GM12872 (cell line): ENCODE data around the gene RYR1.

Experiments used
- CTCF ChIP-seq: IDR thresholded peaks from 3 replicates; pipeline ENCODE4 v1.5.1; 2011; ENCODE audit warnings: low read depth, mild to moderate bottlenecking, low read length, moderate library complexity; ENCODE audit not compliant: insufficient read depth

The RYR1 gene

GRCh38 chr19:38511074-38511708, 77.7 kb downstream of the RYR1 start:
- TF ChIP-seq CTCF = no peak

- no peak for TF ChIP-seq CTCF
Observed at GRCh38 chr19:38512277-38512676, 78.8 kb downstream of the RYR1 start.

- TF ChIP-seq CTCF = no peak
Observed at GRCh38 chr19:38513762-38514167, 80.3 kb downstream of the RYR1 start.

- peak; percentile 93 for TF ChIP-seq CTCF
Observed at GRCh38 chr19:38514812-38515633, 81.5 kb downstream of the RYR1 start.

- TF ChIP-seq CTCF = no peak
Observed at GRCh38 chr19:38515896-38516295, 82.4 kb downstream of the RYR1 start.

- no peak for TF ChIP-seq CTCF
Observed at GRCh38 chr19:38516802-38517201, 83.3 kb downstream of the RYR1 start.

GRCh38 chr19:38517321-38517720, 83.8 kb downstream of the RYR1 start:
- no peak for TF ChIP-seq CTCF
